Neural cell (in vitro differentiated cells): ENCODE measurements around the gene VDAC1.

Source experiments
- CTCF ChIP-seq: fragments of 450-650 bp; IDR thresholded peaks from 2 replicates; pipeline ENCODE4 v1.5.1; 2014; ENCODE audit warnings: antibody characterized with exemption, mild to moderate bottlenecking, moderate library complexity; ENCODE audit not compliant: poor library complexity, severe bottlenecking
- EP300 ChIP-seq: fragments of 450-650 bp; conservative IDR thresholded peaks from 2 replicates; pipeline ENCODE4 v1.6.1; 2014; ENCODE audit warnings: antibody characterized with exemption, mild to moderate bottlenecking, moderate library complexity; ENCODE audit not compliant: poor library complexity, severe bottlenecking
- EZH2 ChIP-seq: fragments of 200-600, 300-800 bp; shearing (Covaris generic), sonication (generic); IDR thresholded peaks from 2 replicates; pipeline ENCODE4 v1.6.1; 2014; ENCODE audit warnings: antibody characterized with exemption, low read length, borderline replicate concordance, mild to moderate bottlenecking; ENCODE audit not compliant: insufficient read depth, poor library complexity, severe bottlenecking
- MXI1 ChIP-seq: fragments of 450-650 bp; conservative IDR thresholded peaks from 2 replicates; pipeline ENCODE4 v1.6.1; 2014; ENCODE audit warnings: antibody characterized with exemption, mild to moderate bottlenecking; ENCODE audit not compliant: poor library complexity, severe bottlenecking
- RAD21 ChIP-seq: fragments of 450-650 bp; conservative IDR thresholded peaks from 2 replicates; pipeline ENCODE4 v1.6.1; 2014; ENCODE audit warnings: antibody characterized with exemption, mild to moderate bottlenecking, moderate library complexity
- REST ChIP-seq: IDR thresholded peaks from 2 replicates; pipeline ENCODE4 v1.6.1; 2012; ENCODE audit warnings: borderline replicate concordance
- SMC3 ChIP-seq: fragments of 450-650 bp; conservative IDR thresholded peaks from 2 replicates; pipeline ENCODE4 v1.6.1; 2014; ENCODE audit warnings: antibody characterized with exemption, mild to moderate bottlenecking, moderate library complexity; ENCODE audit not compliant: poor library complexity

- no peak for TF ChIP-seq CTCF
- TF ChIP-seq SMC3: no peak
- no peak for TF ChIP-seq RAD21
- no peak for TF ChIP-seq MXI1
- no peak for TF ChIP-seq REST
- no peak for TF ChIP-seq EZH2
- TF ChIP-seq EP300: no peak
These were observed 29.6 kb upstream of the VDAC1 start for GRCh38 chr5:134034326-134034725.
